ENCODE measurements around the gene TMEM132C.

DNA sequence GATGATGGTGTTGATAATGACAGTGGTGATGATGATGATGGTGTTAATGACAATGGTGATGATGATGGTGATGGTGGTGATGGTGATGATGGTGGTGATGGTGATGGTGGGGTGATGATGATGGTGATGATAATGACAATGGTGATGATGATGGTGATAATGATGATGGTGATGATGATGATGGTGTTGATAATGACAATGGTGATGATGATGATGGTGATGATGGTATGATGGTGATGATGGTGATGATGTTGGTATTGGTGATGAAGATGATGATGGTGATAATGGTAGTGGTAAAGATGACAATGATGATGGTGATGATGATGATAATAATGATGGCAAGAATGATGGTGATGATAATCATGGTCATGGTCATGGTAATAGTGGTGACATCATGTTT lies 372.1 kb downstream of the TMEM132C start:
- TF ChIP-seq TEAD4 (IDR thresholded peaks at IDR 0.05; ENCODE audit: low read depth, low read length) (no peak), POLR2A (IDR thresholded peaks at IDR 0.05; ENCODE audit: control extremely low read depth in 1 of 2, low read depth in 2 of 2, low read length in 2 of 2) (no peak), SIN3A (conservative IDR thresholded peaks at IDR 0.05 in 1 of 2, IDR thresholded peaks at IDR 0.05 in 1 of 2; ENCODE audit: low read depth in 1 of 2, low read length in 2 of 2) (no peak), FOSL1 (IDR thresholded peaks at IDR 0.05; ENCODE audit: insufficient read depth, low read depth, low read length) (no peak), YY1 (IDR thresholded peaks at IDR 0.05; ENCODE audit: low read depth, low read length) (no peak), JUND (IDR thresholded peaks at IDR 0.05; ENCODE audit: low read length) (no peak)
- TF ChIP-seq, protein P1, sequence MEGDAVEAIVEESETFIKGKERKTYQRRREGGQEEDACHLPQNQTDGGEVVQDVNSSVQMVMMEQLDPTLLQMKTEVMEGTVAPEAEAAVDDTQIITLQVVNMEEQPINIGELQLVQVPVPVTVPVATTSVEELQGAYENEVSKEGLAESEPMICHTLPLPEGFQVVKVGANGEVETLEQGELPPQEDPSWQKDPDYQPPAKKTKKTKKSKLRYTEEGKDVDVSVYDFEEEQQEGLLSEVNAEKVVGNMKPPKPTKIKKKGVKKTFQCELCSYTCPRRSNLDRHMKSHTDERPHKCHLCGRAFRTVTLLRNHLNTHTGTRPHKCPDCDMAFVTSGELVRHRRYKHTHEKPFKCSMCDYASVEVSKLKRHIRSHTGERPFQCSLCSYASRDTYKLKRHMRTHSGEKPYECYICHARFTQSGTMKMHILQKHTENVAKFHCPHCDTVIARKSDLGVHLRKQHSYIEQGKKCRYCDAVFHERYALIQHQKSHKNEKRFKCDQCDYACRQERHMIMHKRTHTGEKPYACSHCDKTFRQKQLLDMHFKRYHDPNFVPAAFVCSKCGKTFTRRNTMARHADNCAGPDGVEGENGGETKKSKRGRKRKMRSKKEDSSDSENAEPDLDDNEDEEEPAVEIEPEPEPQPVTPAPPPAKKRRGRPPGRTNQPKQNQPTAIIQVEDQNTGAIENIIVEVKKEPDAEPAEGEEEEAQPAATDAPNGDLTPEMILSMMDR (IDR thresholded peaks at IDR 0.05; ENCODE audit: control extremely low read depth in 1 of 3, insufficient read depth in 1 of 3, low read depth in 1 of 3, low read length in 3 of 3), result no peak
- TF ChIP-seq, protein P2, sequence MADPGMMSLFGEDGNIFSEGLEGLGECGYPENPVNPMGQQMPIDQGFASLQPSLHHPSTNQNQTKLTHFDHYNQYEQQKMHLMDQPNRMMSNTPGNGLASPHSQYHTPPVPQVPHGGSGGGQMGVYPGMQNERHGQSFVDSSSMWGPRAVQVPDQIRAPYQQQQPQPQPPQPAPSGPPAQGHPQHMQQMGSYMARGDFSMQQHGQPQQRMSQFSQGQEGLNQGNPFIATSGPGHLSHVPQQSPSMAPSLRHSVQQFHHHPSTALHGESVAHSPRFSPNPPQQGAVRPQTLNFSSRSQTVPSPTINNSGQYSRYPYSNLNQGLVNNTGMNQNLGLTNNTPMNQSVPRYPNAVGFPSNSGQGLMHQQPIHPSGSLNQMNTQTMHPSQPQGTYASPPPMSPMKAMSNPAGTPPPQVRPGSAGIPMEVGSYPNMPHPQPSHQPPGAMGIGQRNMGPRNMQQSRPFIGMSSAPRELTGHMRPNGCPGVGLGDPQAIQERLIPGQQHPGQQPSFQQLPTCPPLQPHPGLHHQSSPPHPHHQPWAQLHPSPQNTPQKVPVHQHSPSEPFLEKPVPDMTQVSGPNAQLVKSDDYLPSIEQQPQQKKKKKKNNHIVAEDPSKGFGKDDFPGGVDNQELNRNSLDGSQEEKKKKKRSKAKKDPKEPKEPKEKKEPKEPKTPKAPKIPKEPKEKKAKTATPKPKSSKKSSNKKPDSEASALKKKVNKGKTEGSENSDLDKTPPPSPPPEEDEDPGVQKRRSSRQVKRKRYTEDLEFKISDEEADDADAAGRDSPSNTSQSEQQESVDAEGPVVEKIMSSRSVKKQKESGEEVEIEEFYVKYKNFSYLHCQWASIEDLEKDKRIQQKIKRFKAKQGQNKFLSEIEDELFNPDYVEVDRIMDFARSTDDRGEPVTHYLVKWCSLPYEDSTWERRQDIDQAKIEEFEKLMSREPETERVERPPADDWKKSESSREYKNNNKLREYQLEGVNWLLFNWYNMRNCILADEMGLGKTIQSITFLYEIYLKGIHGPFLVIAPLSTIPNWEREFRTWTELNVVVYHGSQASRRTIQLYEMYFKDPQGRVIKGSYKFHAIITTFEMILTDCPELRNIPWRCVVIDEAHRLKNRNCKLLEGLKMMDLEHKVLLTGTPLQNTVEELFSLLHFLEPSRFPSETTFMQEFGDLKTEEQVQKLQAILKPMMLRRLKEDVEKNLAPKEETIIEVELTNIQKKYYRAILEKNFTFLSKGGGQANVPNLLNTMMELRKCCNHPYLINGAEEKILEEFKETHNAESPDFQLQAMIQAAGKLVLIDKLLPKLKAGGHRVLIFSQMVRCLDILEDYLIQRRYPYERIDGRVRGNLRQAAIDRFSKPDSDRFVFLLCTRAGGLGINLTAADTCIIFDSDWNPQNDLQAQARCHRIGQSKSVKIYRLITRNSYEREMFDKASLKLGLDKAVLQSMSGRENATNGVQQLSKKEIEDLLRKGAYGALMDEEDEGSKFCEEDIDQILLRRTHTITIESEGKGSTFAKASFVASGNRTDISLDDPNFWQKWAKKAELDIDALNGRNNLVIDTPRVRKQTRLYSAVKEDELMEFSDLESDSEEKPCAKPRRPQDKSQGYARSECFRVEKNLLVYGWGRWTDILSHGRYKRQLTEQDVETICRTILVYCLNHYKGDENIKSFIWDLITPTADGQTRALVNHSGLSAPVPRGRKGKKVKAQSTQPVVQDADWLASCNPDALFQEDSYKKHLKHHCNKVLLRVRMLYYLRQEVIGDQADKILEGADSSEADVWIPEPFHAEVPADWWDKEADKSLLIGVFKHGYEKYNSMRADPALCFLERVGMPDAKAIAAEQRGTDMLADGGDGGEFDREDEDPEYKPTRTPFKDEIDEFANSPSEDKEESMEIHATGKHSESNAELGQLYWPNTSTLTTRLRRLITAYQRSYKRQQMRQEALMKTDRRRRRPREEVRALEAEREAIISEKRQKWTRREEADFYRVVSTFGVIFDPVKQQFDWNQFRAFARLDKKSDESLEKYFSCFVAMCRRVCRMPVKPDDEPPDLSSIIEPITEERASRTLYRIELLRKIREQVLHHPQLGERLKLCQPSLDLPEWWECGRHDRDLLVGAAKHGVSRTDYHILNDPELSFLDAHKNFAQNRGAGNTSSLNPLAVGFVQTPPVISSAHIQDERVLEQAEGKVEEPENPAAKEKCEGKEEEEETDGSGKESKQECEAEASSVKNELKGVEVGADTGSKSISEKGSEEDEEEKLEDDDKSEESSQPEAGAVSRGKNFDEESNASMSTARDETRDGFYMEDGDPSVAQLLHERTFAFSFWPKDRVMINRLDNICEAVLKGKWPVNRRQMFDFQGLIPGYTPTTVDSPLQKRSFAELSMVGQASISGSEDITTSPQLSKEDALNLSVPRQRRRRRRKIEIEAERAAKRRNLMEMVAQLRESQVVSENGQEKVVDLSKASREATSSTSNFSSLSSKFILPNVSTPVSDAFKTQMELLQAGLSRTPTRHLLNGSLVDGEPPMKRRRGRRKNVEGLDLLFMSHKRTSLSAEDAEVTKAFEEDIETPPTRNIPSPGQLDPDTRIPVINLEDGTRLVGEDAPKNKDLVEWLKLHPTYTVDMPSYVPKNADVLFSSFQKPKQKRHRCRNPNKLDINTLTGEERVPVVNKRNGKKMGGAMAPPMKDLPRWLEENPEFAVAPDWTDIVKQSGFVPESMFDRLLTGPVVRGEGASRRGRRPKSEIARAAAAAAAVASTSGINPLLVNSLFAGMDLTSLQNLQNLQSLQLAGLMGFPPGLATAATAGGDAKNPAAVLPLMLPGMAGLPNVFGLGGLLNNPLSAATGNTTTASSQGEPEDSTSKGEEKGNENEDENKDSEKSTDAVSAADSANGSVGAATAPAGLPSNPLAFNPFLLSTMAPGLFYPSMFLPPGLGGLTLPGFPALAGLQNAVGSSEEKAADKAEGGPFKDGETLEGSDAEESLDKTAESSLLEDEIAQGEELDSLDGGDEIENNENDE (IDR thresholded peaks at IDR 0.05; ENCODE audit: insufficient replicate concordance, low read length), result no peak
- TF ChIP-seq, protein P3, sequence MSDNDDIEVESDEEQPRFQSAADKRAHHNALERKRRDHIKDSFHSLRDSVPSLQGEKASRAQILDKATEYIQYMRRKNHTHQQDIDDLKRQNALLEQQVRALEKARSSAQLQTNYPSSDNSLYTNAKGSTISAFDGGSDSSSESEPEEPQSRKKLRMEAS (IDR thresholded peaks at IDR 0.05), result no peak
